Ascending aorta (tissue), 2 donors: ENCODE measurements around the gene NRBF2. TPM values are rescaled to one million over a fixed set of nuclear protein-coding genes. Genes with fewer than 3 reads are reported as not detected.

ENCODE experiments used
- DNase-seq, 2 donors: peaks; one replicate each; pipeline ENCODE4 v3.0.0-alpha.2; 2019; ENCODE audit warnings: low spot score in 2 of 2
- H3K27ac ChIP-seq, 2 donors: fragments of 200-600 bp; sonication (generic); one replicate each; pipeline ENCODE4 v1.5.1; 2016 to 2017; ENCODE audit warnings: mild to moderate bottlenecking in 1 of 2
- H3K27me3 ChIP-seq: fragments of 200-600 bp; sonication (generic); one replicate; pipeline ENCODE4 v1.5.1; 2017
- H3K36me3 ChIP-seq, 2 donors: fragments of 200-600 bp; sonication (generic); one replicate each; pipeline ENCODE4 v1.5.1; 2016
- H3K4me1 ChIP-seq, 2 donors: fragments of 200-600 bp; sonication (generic); one replicate each; pipeline ENCODE4 v1.5.1; 2016 to 2017; ENCODE audit warnings: mild to moderate bottlenecking in 1 of 2
- H3K4me3 ChIP-seq, 2 donors: fragments of 200-600 bp; sonication (generic); one replicate each; pipeline ENCODE4 v1.5.1; 2016 to 2017; ENCODE audit warnings: mild to moderate bottlenecking in 1 of 2
- H3K9me3 ChIP-seq, 2 donors: fragments of 200-600 bp; sonication (generic); one replicate each; pipeline ENCODE4 v1.5.1; 2016
- intact Hi-C: fragments of 100-400 bp; cut with DNase I; formaldehyde crosslinking; loops from one replicate; pipeline ENCODE4 v1.15.1; 2023
- total RNA-seq: library from RNA; depleted of rRNA; stranded (reverse); fragments of >200 nt; gene quantifications from one replicate; pipeline ENCODE4 v1.1.0, GENCODE V29; 2016
- TF ChIP-seq, protein P1 (sequence below), 3 experiments: fragments of 200-600 bp in 2 of 3; fragments of 450-650 bp in 1 of 3; sonication (generic) in 2 of 3; IDR thresholded peaks; one replicate each; pipeline ENCODE4 v1.5.1; 2016 to 2019; ENCODE audit warnings: antibody characterized with exemption in 3 of 3, mild to moderate bottlenecking in 1 of 3, moderate library complexity in 1 of 3

NRBF2 gene
- total RNA-seq, 1 donor from 2014 or later = 4.2 TPM

- Histone ChIP-seq H3K4me3 (no peak overlapping the region), H3K27ac (peak overlapping the region; percentile 66 to 80)
- intact Hi-C loops = loop anchor here (2.0 to 10.0 kb wide), 4 partner anchors 31 to 681 kb away; partner anchors contain the start of gene EGR2
These were observed 17.3 kb upstream of the NRBF2 start for GRCh38 chr10:63115732-63116383.

GRCh38 chr10:63116452-63117072, 16.6 kb upstream of the NRBF2 start:
- Histone ChIP-seq H3K4me3 (no peak overlapping the region), H3K9me3 (no peaks in the 10 kb centered on the region), H3K36me3 (no peaks in the 10 kb centered on the region), H3K27me3 (no peaks in the 10 kb centered on the region), H3K27ac (peak overlapping the region; percentile 66 to 80), H3K4me1 (peaks cover 5 to 17% of the 10 kb centered on the region in 2 donors)
- intact Hi-C loops = loop anchor here (5.0 to 10.0 kb wide), 3 partner anchors 299 to 682 kb away; partner anchors contain the start of gene EGR2
- no peak for DNase-seq
- TF ChIP-seq, protein P1, sequence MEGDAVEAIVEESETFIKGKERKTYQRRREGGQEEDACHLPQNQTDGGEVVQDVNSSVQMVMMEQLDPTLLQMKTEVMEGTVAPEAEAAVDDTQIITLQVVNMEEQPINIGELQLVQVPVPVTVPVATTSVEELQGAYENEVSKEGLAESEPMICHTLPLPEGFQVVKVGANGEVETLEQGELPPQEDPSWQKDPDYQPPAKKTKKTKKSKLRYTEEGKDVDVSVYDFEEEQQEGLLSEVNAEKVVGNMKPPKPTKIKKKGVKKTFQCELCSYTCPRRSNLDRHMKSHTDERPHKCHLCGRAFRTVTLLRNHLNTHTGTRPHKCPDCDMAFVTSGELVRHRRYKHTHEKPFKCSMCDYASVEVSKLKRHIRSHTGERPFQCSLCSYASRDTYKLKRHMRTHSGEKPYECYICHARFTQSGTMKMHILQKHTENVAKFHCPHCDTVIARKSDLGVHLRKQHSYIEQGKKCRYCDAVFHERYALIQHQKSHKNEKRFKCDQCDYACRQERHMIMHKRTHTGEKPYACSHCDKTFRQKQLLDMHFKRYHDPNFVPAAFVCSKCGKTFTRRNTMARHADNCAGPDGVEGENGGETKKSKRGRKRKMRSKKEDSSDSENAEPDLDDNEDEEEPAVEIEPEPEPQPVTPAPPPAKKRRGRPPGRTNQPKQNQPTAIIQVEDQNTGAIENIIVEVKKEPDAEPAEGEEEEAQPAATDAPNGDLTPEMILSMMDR (IDR thresholded peaks at IDR 0.05) = no peak

More at GRCh38 chr10:63115732-63116383, 17.3 kb upstream of the NRBF2 start:
- TF ChIP-seq, protein P1 (IDR thresholded peaks at IDR 0.05) = no peak
- Histone ChIP-seq H3K36me3 (no peaks in the 10 kb centered on the region), H3K27me3 (no peaks in the 10 kb centered on the region), H3K4me1 (peaks cover 5 to 17% of the 10 kb centered on the region in 2 donors), H3K9me3 (no peaks in the 10 kb centered on the region)
- peak; percentile 85 to 96 for DNase-seq

GRCh38 chr10:63119041-63119440, 14.1 kb upstream of the NRBF2 start:
- TF ChIP-seq, protein P1 (IDR thresholded peaks at IDR 0.05) = no peak
- intact Hi-C loops = loop anchor here (5.0 to 10.0 kb wide), 3 partner anchors 302 to 684 kb away; partner anchors contain the start of gene EGR2
- Histone ChIP-seq H3K4me3 (no peak overlapping the region), H3K36me3 (no peaks in the 10 kb centered on the region), H3K4me1 (peaks cover 2 to 17% of the 10 kb centered on the region in 2 donors), H3K27ac (no peak overlapping the region), H3K9me3 (no peaks in the 10 kb centered on the region), H3K27me3 (no peaks in the 10 kb centered on the region)
- DNase-seq = no peak

GRCh38 chr10:63120554-63120953, 12.6 kb upstream of the NRBF2 start:
- Histone ChIP-seq H3K9me3 (no peaks in the 10 kb centered on the region), H3K4me1 (peaks cover 2 to 6% of the 10 kb centered on the region in 2 donors), H3K27ac (no peak overlapping the region), H3K36me3 (no peaks in the 10 kb centered on the region), H3K27me3 (no peaks in the 10 kb centered on the region), H3K4me3 (no peak overlapping the region)
- intact Hi-C loops = no loop called here
- TF ChIP-seq, protein P1 (IDR thresholded peaks at IDR 0.05) = no peak
- DNase-seq = no peak

GRCh38 chr10:63123727-63124362, 9.3 kb upstream of the NRBF2 start:
- Histone ChIP-seq H3K36me3 (no peaks in the 10 kb centered on the region), H3K4me1 (no peaks in the 10 kb centered on the region), H3K27ac (no peak overlapping the region), H3K9me3 (no peaks in the 10 kb centered on the region), H3K4me3 (no peak overlapping the region), H3K27me3 (no peaks in the 10 kb centered on the region)
- TF ChIP-seq, protein P1 (IDR thresholded peaks at IDR 0.05) = no peak
- no peak for DNase-seq
- intact Hi-C loops = no loop called here
